NCI-H510A (cell line): ENCODE measurements around the gene TTLL10.
"Not testable (repeated sequence)": the region's sequence is repeated elsewhere in the genome, so short reads cannot be mapped to it uniquely, and the experiment has no call there.

Experiments used
- DNase-seq: peaks from one replicate; lab custom pipeline; 2025; lab: John Stamatoyannopoulos, UW

TTLL10 gene

DNA sequence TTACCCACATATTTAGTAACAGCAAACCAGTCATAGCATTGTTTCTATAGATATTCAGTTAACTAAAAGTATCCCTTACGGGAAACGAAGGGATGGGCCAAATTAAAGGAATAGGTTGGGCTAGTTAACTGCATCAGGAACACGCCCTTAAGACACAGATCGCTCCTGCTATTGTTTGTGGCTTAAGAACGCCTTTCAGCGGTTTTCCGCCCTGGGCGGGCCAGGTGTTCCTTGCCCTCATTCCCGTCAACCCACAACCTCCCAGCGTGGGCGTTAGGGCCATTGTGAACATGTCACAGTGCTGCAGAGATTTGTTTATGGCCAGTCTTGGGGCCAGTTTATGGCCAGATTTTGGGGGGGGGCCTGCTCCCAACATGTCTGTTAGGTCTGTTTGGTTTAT lies 18.1 kb downstream of the TTLL10 start:
- DNase-seq: no peak

DNA sequence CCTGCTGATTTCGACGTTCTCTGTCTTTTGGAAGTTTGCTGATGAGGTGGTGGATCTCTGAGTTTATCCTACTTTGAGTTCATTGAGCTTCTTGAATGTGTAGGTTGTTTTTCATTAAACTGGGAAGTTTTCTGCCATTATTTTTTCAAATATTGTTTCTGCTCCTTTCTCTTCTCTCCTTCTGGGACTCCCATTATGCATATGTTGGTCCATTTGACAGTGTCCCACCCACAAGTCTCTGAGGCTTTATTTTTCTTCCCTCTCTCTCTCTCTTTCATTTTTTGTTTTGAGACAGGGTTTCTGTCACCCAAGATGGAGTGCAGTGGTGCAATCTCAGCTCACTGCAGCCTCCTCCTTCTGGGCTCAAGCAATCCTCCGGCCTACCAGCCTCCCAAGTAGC lies 21.0 kb downstream of the TTLL10 start:
- no peak for DNase-seq

DNA sequence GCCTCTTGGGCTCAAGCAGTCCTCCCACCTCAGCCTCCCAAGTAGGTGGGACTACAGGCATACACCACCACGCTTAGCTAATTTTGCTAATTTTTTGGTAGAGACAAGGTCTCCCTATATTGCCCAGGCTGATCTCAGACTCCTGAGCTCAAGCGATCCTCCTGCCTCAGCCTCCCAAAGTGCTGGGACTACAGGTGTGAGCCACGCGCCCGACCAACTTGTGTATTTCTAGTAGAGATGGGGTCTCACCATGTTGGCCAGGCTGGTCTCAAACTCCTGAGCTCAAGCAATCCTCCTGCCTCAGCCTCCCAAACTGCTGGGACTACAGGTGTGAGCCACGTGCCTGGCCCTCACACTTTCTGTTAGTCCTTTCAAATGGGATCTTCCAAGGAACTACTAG lies 22.0 kb downstream of the TTLL10 start:
- not testable (repeated sequence) for DNase-seq

DNA sequence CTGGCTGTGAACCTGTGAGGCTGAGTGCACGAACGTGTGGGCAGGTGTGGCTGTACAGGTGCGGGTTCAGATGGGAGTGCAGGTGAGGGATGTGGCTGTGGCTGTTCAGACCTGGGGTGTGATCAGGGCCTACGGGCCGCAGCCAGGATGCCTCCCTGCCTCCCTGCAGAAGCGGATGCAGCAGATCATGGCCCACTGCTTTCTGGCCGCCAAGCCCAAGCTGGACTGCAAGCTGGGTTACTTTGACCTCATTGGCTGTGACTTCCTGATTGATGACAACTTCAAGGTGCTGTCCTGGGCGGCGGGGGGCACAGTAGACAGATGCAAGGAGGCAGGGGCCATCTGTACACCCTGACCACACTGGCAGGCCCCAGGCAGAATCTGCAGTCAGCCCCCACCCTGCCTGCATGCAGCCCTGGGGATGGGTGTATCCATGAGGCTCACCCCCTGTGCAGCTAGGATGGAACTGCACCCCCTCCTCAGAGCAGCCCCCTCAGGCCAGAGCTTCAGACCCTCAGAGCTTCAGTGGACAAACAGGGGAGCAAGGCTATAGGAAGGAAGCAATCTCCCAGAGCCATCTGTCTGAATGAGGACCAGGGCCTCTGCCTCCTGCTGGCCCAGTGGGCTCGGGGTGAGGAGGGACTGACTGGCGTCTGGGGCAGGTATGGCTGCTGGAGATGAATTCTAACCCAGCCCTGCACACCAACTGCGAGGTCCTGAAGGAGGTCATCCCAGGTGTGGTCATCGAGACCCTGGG lies 22.9 kb downstream of the TTLL10 start:
- DNase-seq: no peak

DNA sequence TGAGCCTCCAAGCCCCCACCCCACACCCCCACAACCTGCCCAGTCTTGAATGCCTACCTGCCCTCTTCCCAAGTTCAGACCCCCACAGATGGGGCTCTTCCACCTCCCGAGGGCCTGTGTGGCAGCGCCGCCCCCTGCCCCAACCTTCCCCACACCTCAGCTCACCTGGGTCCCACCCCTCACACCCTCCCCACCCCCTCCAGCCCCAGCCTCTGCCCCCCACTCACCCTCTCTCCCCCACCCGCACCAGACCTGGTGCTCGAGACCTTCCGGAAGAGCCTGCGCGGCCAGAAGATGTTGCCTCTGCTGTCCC lies 23.5 kb downstream of the TTLL10 start:
- no peak for DNase-seq

DNA sequence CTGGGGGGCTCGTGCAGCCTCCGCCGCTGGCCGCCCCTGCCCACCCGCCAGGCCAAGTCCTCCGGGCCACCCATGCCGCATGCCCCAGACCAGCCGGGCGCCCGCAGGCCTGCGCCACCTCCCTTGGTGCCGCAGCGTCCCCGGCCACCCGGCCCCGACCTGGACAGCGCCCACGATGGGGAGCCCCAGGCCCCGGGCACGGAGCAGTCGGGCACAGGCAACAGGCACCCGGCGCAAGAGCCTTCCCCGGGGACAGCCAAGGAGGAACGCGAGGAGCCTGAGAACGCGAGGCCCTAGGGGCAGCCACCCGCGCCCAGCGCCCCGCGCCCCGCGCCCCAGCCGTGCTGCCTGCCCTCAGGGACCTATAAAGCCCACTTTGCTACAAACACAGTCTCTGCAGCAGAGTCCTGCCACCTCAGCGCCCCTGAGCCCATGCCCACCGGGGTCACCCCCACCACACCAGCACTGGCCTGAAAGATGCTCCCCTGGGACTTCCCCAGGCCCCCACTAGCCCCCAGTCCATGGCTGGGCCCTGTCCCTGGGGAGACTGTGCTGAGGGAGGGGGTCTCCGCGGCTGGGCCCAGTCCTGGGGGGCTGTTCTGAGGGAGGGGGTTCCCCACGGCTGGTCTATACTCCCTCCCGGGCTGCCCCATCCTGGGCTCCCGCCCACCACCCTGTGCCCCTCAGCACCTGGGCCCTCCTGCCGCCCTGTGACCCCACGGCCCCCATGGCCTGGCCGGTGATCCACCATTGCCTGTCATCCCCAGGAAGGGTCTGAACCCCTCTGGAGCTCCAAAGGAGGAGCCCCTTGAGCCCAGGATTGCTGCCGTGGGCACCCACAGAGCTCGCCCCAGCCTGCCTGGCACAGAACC lies 24.1 kb downstream of the TTLL10 start:
- no peak for DNase-seq

DNA sequence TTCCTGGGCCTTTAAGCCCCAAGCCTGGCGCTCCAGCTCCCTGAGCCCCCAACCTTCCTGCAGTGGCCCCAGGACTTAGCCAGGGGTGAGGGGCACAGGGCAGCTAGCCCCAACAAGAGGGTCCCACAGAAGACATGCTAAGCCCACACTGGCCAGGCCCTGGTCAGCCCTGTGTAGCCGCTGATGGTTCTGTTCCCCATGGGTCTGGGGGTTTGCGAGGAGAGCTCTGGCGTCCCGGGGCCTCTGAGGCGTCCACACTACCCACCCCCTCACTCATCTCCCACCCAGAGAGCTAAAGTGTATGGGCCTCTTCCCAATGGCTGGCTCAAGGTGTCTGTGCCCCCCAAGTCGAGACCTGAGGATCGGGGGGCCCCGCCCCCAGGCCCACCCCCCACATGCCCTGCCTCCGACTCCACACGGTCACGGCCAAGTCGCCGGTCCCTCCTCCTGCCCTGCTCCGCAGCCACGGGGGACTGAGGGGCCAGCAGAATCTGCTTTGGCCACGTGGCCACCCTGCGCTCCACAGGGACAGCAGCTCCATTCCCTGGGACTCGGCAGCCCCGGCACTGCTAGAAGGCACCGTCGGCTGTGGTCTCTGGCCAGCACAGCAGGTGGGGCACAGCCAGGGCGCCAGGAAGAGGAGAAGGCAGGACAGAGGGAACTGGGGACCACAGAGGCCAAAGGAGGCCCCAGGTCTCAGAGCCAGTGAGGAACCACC lies 24.9 kb downstream of the TTLL10 start:
- DNase-seq: no peak

DNA sequence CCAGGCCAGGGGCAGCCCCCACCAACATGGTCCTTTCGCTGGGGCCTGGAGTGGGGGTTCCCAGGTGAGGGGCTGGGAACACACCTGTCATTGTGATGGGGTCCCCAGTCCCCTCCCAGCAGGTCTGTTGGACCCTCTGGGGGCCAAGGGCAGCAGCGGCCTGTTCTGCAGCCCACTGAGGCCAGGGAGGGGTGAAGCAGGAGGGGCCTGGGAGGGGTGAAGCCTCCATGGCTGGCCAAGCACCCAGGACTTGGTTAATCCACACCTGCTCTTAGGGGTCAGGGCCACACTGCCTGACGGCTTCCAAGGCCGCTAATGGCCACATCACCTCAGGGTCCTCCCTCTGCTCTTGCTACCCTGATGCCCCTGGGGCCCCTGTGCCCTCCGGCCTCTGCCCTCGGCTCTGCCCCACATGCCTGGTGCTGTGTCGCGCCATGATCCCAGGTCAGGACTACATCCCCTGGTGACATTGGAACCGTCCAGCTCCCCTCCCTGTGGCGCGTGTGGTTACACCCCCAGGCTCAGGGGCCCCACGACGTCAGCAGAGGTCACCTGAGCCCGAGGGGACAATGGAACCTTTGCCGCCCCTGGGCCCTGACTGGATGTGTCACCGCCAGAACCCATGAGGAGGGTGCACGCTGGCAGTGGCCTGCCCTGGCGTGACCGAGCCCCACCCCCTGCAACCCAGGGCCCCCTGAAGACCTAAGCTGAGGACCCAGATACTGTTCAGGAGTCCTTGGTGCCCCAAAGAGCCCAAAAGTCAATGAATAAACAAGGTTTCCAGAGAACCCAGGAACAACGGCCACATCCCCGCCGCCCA lies 25.7 kb downstream of the TTLL10 start:
- no peak for DNase-seq

DNA sequence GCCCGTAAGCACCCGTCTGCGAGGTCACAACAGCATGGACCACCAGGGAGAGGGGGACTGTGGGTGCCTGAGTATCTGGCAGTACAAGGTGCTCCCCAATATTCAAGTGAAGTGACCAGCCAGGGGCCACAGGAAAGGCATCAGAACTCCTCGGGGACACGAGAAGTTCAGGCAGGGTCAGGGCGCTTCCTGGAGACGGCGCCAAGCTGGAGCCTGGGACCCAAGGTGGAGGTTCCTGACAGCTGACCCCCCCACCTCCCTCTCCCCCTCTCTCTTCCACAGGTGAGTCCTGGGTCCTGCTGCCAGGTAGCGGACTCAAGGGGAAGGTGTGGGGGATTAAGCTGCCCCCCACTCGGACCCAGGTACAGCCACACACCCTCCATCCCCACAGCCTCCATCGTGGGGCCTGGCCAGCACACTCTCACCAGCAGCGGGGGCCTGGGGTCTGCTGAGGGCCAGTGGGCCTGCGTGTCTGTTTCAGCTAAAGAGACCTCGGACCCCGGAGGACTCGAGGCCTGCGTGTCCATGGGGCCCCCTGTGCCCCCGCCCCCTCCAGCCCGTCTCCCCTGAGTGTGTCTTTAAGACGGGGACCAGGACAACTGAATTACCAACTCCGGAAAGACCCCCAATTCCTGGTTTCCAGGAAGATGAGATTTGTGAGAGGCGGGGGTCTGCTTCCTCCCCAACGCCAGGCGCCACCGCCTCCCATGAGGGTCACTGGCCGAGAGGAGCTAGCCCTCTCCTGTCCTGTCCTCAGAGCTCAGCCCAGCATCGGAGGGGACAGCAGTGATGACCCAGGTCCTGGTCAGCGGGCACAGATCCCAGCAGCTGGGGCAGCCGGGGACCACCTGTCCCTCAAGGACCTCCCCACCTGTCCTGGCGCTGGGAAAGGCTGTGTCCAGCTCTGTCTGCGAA lies 26.5 kb downstream of the TTLL10 start:
- no peak for DNase-seq

DNA sequence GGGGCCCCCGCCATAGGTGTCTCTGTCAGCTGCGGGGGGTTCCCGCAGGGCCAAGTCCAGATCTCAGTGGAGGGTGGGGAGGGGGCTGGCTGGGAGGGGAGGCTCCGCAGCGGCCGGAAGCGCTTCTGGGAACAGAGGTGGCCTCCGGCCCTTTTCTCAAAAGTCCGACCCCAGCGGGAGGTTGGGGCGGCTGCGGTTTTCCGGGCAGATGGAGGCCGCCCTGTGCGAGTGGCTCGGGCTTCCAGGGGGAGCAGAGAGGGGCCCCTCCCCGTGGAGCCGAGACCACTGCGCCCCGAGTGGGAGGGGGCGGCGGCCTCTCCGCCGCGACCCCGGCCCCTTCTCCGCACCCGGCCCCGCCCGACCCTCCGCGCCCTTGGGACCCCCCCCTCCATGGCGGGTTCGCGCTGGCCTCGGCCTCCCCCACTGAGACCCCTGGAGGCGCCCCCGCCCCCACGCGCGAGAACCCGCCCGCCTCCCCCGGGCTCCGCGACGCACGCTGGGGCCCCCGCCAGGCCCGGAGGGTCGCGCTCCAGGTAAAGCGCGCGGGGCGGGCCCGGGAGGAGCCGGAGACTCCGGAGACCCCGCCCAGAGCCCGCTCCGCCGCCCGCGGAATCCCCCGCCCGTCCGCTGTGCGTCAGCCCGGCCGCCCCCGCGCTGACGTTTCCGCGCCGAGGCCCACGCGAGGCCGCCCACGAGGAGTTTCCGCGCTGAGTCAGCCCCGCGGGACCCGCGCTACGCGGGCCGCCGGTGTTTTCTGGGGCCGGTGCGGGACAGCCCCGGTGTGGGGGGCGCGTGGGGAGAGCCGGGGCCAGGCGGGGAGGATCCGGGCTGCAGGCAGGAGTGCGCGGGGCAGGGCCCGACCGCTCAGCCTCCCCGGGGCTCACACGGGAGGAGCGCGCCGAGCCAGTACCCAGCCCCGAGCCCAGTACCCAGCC lies 27.5 kb downstream of the TTLL10 start:
- DNase-seq: peak; percentile 55

DNA sequence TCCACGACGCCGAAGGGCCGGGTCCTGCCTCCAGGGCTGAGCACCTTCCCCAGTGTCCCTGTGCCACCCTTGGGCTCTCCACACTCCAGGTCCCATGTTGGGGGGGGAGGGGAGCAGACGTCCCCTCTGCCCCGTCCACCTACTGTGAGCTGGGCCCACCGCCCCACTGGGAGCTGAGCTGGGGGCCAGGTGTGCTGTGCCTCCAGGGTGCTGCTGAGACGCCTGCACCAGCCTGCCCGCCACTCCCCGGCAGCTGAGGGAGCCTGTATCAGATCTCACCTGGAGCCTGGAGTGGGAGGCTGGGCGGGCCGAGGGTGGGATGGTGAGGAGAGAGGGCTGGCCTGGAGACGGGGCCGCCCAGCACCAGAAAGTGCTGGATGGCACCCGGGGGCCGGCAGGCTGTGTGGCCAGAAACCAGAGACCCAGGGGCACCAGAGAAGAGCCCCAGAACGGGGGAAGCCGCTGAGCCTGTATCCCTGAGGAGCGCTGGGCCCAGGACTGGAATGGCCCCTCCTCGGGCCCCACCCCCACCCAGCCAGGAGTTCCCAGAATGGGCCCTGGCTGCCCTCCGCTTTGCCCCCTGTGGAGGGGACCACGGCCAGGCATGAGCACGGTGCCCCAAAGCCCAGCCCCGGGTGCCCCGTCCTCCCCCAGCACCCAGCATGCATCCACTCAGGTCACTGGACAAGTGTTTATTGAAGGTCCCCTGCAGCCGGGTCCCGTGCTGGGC lies 29.3 kb downstream of the TTLL10 start:
- DNase-seq: no peak

DNA sequence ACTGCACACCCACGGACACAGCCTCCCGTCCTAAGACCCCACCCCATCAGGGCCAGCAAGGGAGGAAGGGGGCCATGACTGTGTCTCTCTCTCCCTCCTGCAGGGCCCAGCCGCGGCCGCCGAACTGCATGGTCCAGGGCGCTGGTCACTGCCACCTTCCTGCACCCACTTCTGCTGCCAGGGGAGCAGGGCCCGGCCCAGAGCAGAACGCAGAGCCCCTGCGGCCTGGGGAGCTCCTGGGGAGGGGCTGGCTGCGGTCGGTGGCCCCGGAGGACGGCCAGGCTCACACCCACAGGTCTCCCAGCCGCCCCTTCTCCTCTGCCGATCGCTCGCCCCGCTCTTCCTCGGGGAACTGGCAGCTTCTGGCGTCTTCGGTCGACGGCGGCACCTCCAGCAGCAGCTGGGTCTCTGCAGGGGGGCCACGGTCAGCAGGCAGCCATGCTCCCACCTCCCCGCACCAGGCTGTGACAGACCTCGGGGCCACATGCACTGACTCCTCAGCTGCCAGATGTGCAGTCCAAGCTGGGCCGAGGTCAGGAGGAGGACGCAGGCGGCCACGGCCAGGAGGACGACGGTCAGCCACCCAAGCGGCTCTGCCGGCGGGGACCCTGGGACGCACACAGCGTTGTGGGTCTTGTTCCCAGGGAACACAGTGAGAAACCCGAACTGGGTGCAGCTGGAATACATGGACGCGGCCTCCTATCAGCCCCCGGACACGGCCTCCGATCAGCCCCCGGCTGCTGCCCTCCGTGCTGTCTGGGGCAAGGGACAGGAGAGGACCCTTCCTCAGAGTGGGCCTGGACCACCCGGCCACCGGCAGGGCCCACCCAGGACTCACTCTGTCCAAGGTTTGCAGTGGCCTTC lies 30.1 kb downstream of the TTLL10 start:
- DNase-seq: no peak

DNA sequence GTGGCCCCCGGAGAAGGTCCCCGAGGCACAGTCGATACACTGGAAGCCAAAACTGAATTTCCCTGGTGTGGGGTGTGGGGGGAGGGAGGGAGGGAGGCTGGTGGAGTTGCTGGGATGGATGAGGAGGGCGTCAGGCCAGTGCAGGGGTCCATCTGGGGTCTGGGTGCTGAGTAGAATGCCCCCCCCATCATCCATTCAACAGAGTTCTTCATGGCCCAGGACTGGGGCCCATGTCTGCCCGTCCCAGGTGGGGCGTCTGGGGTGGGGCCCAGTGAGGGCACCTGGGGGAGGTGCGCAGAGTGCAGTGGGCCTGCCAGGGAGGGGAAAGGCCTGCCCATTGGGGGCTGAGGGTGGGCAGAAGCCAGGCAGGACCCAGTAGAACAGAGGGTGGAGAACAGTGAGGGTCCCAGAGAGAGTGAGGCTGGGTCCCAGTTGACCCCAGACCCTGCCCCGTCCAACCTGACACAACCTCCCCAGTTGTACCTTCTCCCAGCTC lies 30.8 kb downstream of the TTLL10 start:
- no peak for DNase-seq

DNA sequence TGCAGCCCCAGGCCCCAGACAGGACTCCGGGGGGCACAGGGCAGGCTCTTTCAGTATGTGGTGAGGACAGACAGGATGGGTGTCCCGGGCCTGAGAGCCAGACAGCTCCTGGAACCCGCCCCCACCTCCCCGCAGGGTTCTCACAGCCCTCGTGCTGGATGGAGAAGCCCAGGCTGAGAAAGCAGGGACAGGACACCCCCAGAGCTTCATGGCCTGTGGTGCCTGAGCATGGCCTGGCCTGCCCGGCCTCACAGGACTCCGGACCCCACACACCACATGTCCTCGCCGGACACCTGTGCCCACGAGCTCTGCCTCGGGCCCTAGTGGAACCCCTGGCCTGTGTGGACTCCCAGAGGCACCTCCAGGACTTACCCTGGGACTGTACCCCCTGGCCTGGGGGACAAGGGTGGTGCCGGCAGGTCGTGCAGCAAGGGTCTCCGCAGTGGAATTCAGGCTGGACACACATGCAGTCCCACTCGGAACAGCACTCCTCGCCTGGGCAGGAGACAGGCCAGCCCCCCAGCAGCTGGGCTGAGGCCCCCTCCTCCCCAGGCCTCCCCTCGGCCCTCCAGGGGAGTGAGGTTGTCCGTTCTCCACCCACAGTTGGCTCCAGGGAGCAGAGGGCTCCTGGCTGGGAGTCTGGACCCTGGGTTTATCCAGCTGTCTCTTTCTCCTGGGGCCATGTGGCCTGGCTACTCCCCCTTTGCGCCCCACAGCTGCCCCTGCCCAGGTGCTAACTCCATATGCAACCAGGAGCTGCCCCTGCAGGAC lies 31.5 kb downstream of the TTLL10 start:
- no peak for DNase-seq

DNA sequence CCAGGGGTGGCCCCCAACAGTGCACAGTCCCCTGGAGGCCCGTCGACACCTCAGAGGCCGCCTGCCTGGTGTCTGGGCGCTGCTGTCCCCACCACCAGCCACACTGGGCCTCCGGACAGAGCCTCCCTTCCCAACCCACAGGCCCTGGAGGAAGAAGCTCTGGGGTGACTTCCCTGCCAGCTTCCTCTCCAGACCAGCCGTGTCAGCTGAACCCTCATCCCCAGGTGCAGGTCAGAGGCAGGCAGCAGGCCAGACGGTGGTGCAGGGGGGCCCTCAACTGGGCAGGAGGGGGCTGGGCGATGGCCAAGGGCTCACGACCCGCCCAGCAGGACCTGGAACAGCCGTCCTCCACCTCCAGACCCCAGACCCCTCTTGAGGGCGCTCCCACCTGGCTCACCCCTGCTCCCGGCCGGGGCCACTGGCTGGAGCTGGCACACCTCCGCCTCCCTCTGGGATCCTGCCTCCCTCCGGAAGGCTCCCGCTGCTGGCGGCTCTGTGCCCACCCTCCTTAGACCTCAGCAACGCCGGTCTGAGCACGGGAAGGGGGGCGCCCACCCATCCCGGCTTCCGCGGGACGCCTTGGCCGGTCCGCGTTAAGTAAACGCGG lies 32.2 kb downstream of the TTLL10 start:
- no peak for DNase-seq

DNA sequence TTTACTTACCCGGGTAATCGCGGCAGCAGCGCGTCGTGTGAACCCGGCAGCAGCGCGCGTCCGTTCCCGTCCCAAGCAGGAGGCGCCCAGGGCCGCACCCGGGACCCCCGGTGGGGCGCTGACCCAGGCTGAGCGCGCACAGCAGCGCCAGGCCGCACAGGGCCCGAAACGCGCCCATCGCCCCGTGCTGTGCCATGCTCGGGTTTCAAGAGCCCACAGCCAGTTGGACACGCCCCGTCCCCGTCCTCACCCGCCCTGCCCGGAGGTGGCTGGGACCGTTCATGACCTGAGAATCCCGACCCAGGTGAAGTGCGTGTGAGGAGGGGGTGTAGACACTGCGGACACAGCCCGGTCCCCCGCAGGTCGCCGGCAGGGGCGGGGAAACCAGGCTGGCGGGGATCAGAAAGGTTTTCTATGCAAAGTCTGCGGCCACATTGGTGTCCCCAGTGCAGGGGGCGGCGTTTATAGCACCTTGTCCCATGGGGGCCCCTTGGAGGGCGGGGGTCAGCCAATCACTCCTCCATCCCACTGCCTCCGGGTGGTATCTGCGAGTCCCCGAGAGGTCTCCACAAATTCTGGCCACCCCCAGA lies 32.8 kb downstream of the TTLL10 start, which contains the start of gene TNFRSF18:
Gene TNFRSF18, minus strand, starts transcription at position 217 of the 590 bp plus-strand sequence. Its CDS starts 21 bp downstream, at position 196.
- peak; percentile 97 for DNase-seq
